Left ventricle myocardium superior (tissue), 1 donor: ENCODE data around the gene IGBP1. TPM values are rescaled to one million over a fixed set of nuclear protein-coding genes. Genes with fewer than 3 reads are reported as not detected.

Source experiments
- total RNA-seq: library from RNA; stranded (reverse); fragmentation: NEBNext Ultra II Directional; extraction: Animal tissue kit (Norgen Biotek cat#: 25700); gene quantifications from one replicate; pipeline ENCODE4 v1.2.1, GENCODE V29; 2021
- donor health status: DM: no; HTN: yes; CAD: no; lungs with severe emphysema.

Gene IGBP1
- total RNA-seq, 1 donor from 2014 or later = 59.0 TPM

Other genes with a start within 250 kb of the IGBP1 start
- not detected for gene AWAT2, start 83.5 kb upstream of the IGBP1 start, total RNA-seq
- not detected for gene OTUD6A, start 71.0 kb upstream of the IGBP1 start, total RNA-seq
- gene DGAT2L6, start 44.0 kb downstream of the IGBP1 start, total RNA-seq = not detected
- not detected for gene AWAT1, start 101.2 kb downstream of the IGBP1 start, total RNA-seq
- not detected for gene P2RY4, start 126.8 kb downstream of the IGBP1 start, total RNA-seq
- gene ARR3, start 134.9 kb downstream of the IGBP1 start, total RNA-seq = not detected
- gene RAB41, start 148.7 kb downstream of the IGBP1 start, total RNA-seq = not detected
- gene PDZD11, start 156.5 kb downstream of the IGBP1 start, total RNA-seq = 33.7 TPM
- 0.40 TPM for gene KIF4A, start 156.7 kb downstream of the IGBP1 start, total RNA-seq